HepG2 (cell line): ENCODE results near the gene DNAJB8.

Experiments
- KDM1A ChIP-seq: IDR thresholded peaks from 2 replicates; pipeline ENCODE4 v1.6.1; 2016; ENCODE audit warnings: missing compliant biosample characterization
- MAX ChIP-seq: IDR thresholded peaks from 2 replicates; pipeline ENCODE4 v1.6.1; 2012; ENCODE audit warnings: inconsistent platforms
- SP2 ChIP-seq: sonication (generic); formaldehyde crosslinking; IDR thresholded peaks from 2 replicates; pipeline ENCODE4 v1.5.1; 2020; ENCODE audit warnings: mild to moderate bottlenecking, missing genetic modification reagents
- ZNF160 ChIP-seq: sonication (generic); formaldehyde crosslinking; IDR thresholded peaks from 2 replicates; pipeline ENCODE4 v1.8.0; 2022; ENCODE audit warnings: mild to moderate bottlenecking, inconsistent platforms, missing genetic modification reagents
- ZNF616 ChIP-seq: sonication (generic); formaldehyde crosslinking; IDR thresholded peaks from 2 replicates; pipeline ENCODE4 v1.5.0; 2020; ENCODE audit warnings: low read depth, mild to moderate bottlenecking, missing genetic modification reagents

GRCh38 chr3:128435561-128435960 lies 31.1 kb downstream of the DNAJB8 start:
- TF ChIP-seq MAX (no peak), SP2 (CRISPR knock-in tag) (no peak), KDM1A (CRISPR knock-in tag) (no peak), ZNF616 (CRISPR knock-in tag) (no peak), ZNF160 (CRISPR knock-in tag) (no peak)
